ENCODE measurements around the gene TRIM62. TPM values are rescaled to one million over a fixed set of nuclear protein-coding genes. Genes with fewer than 3 reads are reported as not detected.
"Not testable (repeated sequence)": the region's sequence is repeated elsewhere in the genome, so short reads cannot be mapped to it uniquely, and the experiment has no call there.

The TRIM62 gene
- total RNA-seq, 1 donor from 2014 or later: 16.1 TPM

- no peak for DNase-seq (ENCODE audit: low spot score)
Measured at GRCh38 chr1:33158366-33158765, 23.5 kb downstream of the TRIM62 start.

GRCh38 chr1:33157131-33157530 lies 24.7 kb downstream of the TRIM62 start:
- no peak for DNase-seq (ENCODE audit: low spot score)

DNA sequence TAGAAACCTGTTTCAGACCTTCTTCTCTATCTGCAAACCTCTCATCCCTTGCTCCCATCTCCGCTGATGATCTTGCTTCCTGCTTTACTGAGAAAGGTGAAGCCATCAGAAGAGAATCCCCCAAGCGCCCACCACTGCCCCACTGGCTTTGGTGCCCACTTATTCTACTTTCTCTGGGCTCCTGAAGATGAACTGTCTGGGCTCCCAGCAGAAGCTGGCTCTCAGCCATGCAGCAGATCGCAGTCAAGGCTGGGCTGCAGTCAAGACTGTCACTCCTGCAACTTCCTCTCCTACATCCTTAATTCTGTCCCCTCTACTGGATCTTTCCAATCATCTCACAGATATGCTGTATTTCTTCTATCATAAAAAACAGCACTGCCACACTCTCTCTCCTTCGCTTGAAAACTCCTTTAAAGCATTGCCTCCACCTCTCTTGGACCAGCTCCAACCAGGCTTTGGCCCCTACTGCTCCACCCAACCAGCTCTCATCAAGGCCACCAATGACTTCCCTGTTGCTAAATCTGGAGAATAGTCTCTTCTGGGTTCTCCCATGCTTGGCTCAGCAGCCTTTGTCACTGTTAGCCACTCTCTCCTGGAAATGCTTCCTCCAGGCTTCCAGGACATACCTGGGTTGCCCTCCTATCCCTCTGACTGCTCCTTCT lies 25.8 kb downstream of the TRIM62 start:
- no peak for DNase-seq (ENCODE audit: low spot score)

DNA sequence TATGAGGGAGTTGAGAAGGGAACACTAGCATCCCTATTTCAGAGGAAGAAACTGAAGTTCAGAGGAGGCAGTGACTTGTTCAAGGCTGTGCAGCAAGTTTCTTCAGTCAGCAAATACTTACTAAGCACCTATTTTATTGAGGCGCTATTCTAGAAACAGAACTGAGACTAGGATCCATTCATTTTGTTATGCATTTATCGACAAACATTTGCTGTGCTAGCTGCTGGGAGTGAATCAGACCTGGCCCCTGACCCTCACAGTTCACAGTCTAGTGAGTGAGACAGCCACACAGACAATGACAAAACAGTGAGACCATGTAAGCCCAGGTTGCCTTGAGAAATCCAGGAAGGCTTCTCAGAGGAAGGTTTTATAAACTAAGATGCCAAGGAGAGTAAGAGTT lies 28.2 kb downstream of the TRIM62 start:
- DNase-seq (ENCODE audit: low spot score): no peak

- DNase-seq (ENCODE audit: low spot score): no peak
Measured at GRCh38 chr1:33152685-33153432, 29.0 kb downstream of the TRIM62 start.

DNA sequence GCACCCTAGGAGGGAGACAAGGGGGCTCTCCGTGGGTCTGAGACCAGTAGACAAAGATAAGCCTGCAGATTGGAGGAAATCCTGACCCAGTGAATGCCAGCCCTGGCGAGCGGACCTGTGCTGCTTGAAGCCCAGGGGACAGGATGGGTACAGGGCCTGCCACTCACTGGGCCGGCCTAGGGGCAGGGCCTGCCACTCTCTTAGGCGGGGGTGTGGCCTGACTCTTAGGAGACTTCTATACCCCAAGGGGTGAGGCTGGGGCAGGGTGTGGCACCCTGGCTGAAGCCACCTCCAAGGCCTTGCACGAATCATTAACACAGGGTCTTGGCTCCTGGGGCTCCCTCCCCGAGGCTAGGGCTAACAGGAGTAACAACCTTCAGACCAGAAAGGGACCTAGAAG lies 30.7 kb downstream of the TRIM62 start:
- no peak for DNase-seq (ENCODE audit: low spot score)

- no peak for DNase-seq (ENCODE audit: low spot score)
Measured at GRCh38 chr1:33150522-33150921, 31.3 kb downstream of the TRIM62 start.

GRCh38 chr1:33149453-33150190 lies 32.2 kb downstream of the TRIM62 start:
- peak; percentile 80 for DNase-seq (ENCODE audit: low spot score)

GRCh38 chr1:33148615-33149014 lies 33.2 kb downstream of the TRIM62 start:
- no peak for DNase-seq (ENCODE audit: low spot score)

GRCh38 chr1:33147997-33148314 lies 33.9 kb downstream of the TRIM62 start:
- DNase-seq (ENCODE audit: low spot score): no peak

DNA sequence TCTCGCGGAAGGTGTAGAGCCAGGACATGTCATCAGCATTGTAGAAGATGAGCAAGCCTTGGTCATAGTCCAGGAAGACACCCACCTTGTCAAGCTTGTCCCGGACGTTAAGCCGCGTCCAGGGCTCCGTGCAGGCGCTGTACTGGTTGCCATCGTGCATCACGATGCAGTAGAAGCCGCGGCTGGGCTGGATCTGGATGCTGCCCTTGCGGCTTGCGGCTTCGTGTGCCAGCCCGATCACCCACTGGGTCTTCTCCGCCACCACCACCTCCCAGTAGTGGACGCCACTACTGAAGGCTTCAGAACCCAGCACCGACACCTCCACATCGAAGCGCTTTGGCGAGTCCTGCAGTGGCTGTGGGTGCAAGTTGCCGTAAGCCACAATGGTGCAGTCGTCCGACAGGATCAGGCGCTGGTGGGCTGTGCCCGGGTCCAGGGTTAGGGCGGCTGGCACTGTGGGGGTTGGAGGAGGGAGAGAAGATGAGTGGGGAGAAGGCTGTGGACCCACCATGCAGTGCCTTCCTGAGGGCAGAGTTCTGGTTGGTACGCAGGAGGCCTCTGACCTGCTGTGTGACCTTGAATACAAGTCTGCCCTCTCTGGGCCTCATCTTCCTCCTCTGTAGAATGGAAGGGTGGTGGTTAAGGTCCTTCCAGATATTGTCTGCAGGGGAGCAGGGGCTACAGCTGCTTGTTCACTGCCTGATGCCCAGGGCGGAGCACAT lies 34.4 kb downstream of the TRIM62 start:
- DNase-seq (ENCODE audit: low spot score): no peak

GRCh38 chr1:33146003-33146402 lies 35.8 kb downstream of the TRIM62 start:
- DNase-seq (ENCODE audit: low spot score): no peak

- DNase-seq (ENCODE audit: low spot score): no peak
Measured at GRCh38 chr1:33143698-33144097, 38.1 kb downstream of the TRIM62 start.

- no peak for DNase-seq (ENCODE audit: low spot score)
Measured at GRCh38 chr1:33143176-33143575, 38.7 kb downstream of the TRIM62 start.

GRCh38 chr1:33142483-33143064 lies 39.3 kb downstream of the TRIM62 start:
- no peak for DNase-seq (ENCODE audit: low spot score)

DNA sequence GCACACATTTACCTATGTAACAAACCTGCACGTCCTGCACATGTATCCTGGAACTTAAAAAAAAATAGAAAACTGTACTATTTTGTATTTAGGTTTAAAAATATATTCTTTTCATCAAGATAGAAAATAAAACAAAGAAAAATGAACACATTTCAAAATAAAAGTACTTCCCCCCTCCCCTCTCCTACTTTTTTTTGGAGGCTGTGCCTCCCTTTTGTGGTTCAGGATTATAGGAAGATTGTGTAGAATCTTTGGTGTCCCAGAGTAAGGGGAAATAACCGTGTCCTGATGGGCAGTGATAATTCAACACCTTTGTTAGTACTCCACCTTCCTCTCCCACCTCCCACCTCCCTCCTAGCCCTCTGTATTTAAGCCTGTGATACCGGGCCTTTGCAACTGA lies 40.1 kb downstream of the TRIM62 start:
- DNase-seq (ENCODE audit: low spot score): no peak

DNA sequence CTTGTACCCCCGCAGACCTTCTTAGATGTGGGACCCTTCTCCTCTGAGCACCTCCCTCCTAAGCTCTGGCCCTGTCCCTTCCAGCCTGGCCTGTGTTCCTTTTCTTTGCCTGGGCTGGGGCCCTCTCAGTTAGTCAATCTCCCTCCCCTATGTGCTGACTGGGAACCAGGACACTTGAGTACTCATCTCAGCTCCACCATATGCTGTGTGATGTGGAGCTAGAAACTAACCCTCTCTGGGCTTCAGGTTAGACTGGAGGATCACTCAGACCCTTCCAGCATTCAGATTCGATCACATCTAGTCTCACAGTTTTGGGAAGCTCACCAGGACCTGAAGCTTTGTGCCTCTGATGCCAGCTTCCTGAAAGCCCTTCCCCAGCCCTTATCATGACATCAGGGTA lies 40.6 kb downstream of the TRIM62 start:
- no peak for DNase-seq (ENCODE audit: low spot score)

DNA sequence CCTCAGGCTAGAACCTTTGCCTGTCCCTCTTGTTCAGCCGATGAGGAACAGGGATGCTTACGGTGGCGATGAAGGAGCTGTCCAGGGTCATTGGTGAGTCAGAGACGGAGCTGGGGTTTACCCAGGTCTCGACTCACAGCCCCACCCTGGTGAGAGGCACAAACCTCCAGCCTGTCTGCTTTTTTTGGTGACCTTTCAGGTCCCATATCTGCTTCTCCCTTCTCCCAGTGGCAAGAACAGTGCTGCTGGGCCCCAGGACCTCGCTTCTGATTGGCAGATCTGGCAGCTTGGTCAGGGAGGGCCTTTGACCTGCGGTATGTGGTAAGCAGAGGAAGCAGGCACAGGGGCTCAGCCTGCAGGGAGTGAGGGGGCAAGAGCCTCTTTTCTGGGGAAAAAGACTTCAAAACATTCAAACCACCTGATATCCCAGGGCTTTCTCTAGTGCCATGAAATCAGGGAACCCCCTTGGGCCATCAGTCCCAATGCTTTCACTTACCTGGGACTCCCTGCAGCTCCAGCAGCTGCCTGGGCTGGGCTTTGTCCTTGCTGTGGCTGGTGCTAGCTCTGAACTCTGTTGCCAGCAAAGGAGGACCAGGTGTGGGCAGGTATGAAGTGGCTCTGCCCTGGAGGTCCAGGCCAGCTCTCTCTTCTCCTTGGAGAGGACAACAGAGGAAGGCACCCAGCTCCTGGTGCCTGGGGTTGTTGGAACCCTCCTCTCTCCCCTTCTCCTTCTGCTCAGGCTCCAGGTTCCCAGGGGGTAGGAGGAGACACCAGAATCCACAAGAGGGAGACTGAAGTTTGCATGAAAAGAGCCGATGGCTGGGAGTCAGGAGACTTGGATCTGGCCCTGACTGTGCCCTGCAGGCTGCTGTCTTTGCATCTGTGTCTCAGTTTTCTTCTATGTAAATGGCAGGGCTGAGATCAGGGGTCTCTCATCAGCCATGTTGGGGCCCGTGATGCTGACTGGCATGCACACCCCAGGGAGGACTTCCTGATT lies 41.4 kb downstream of the TRIM62 start:
- no peak for DNase-seq (ENCODE audit: low spot score)

DNA sequence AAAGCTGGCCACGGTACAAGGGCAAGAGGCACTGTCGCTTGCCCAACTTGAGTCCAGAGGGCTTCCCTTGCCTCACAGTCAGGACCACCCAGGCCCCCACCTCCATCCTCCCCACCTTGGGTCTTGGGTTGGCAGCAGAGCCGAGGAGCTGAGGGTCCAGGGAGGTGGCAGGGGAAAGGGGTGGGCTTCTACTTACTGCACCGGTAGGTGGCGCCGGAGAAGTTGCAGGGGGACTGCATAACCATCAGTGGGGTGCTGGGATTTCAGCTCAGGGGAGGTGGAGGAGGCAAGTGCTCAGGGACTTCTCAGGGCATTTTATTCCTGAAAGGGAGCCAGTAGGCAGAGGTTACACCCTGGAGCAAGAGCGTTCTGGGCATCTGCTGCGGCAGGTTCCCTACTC lies 44.0 kb downstream of the TRIM62 start:
- DNase-seq (ENCODE audit: low spot score): no peak

GRCh38 chr1:33136041-33136440 lies 45.8 kb downstream of the TRIM62 start:
- DNase-seq (ENCODE audit: low spot score): not testable (repeated sequence)

Data from ureter (tissue), 1 donor.